SK-N-SH (cell line): ENCODE results near the gene WDR82.

ENCODE experiments used
- EZH2phosphoT487 ChIP-seq: fragments of 200-600 bp; sonication (generic); IDR thresholded peaks from 2 replicates; pipeline ENCODE4 v1.6.1; 2017; ENCODE audit warnings: low read depth, mixed run types, mild to moderate bottlenecking, antibody characterized with exemption, moderate library complexity, borderline replicate concordance
- FOSL2 ChIP-seq: IDR thresholded peaks from 2 replicates; pipeline ENCODE4 v1.4.0; 2012; ENCODE audit warnings: low read depth, mild to moderate bottlenecking, moderate library complexity, borderline replicate concordance
- FOXM1 ChIP-seq: IDR thresholded peaks from 2 replicates; pipeline ENCODE4 v1.4.0; 2012; ENCODE audit warnings: low read depth, mild to moderate bottlenecking
- MAX ChIP-seq: IDR thresholded peaks from 2 replicates; pipeline ENCODE4 v1.4.0; 2012; ENCODE audit warnings: low read depth
- RAD21 ChIP-seq: IDR thresholded peaks from 2 replicates; pipeline ENCODE4 v1.6.1; 2012; ENCODE audit warnings: mild to moderate bottlenecking, low read length
- RFX5 ChIP-seq: IDR thresholded peaks from 2 replicates; pipeline ENCODE4 v1.6.1; 2012; ENCODE audit warnings: mild to moderate bottlenecking, improper control_type of control experiment, low read length
- SIN3A ChIP-seq: IDR thresholded peaks from 2 replicates; pipeline ENCODE4 v1.6.1; 2012; ENCODE audit warnings: low read depth, mild to moderate bottlenecking, low read length, moderate library complexity, borderline replicate concordance
- TAF1 ChIP-seq: IDR thresholded peaks from 2 replicates; pipeline ENCODE4 v1.6.1; 2012; ENCODE audit warnings: low read depth, mild to moderate bottlenecking, low read length, moderate library complexity, borderline replicate concordance
- TEAD4 ChIP-seq: IDR thresholded peaks from 2 replicates; pipeline ENCODE4 v1.4.0; 2012; ENCODE audit warnings: mild to moderate bottlenecking, borderline replicate concordance; ENCODE audit not compliant: insufficient read depth
- TF ChIP-seq, protein P1 (sequence below): fragments of 200-600 bp; sonication (generic); IDR thresholded peaks from 2 replicates; pipeline ENCODE4 v1.6.1; 2017; ENCODE audit warnings: antibody characterized with exemption, mild to moderate bottlenecking, moderate library complexity

GRCh38 chr3:52240059-52240885, 38.2 kb downstream of the WDR82 start:
- TF ChIP-seq RFX5, result no peak
- no peak for TF ChIP-seq SIN3A
- TF ChIP-seq RAD21, result peak; percentile 41; the same call in 1 of the 2 replicates
- no peak for TF ChIP-seq FOXM1
- TF ChIP-seq EZH2phosphoT487, result no peak
- TF ChIP-seq, protein P1, sequence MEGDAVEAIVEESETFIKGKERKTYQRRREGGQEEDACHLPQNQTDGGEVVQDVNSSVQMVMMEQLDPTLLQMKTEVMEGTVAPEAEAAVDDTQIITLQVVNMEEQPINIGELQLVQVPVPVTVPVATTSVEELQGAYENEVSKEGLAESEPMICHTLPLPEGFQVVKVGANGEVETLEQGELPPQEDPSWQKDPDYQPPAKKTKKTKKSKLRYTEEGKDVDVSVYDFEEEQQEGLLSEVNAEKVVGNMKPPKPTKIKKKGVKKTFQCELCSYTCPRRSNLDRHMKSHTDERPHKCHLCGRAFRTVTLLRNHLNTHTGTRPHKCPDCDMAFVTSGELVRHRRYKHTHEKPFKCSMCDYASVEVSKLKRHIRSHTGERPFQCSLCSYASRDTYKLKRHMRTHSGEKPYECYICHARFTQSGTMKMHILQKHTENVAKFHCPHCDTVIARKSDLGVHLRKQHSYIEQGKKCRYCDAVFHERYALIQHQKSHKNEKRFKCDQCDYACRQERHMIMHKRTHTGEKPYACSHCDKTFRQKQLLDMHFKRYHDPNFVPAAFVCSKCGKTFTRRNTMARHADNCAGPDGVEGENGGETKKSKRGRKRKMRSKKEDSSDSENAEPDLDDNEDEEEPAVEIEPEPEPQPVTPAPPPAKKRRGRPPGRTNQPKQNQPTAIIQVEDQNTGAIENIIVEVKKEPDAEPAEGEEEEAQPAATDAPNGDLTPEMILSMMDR, result no peak
- no peak for TF ChIP-seq TEAD4
- peak; percentile 42; the same call in 1 of the 2 replicates for TF ChIP-seq FOSL2
- 0 out of 2 replicates have a peak, but pooled peaks have one; percentile 28 for TF ChIP-seq TAF1
- TF ChIP-seq MAX, result 0 out of 2 replicates have a peak, but pooled peaks have one; percentile 44
